Gastroesophageal sphincter (tissue), 3 donors: Measurements from ENCODE around the gene HNRNPUL1.

ENCODE experiments used
- EP300 ChIP-seq: sonication (generic); formaldehyde crosslinking; IDR thresholded peaks from one replicate; pipeline ENCODE4 v1.6.1; 2017; ENCODE audit warnings: antibody characterized with exemption, mild to moderate bottlenecking
- POLR2AphosphoS5 ChIP-seq: sonication (generic); formaldehyde crosslinking; IDR thresholded peaks from one replicate; pipeline ENCODE4 v1.6.1; 2017; ENCODE audit warnings: antibody characterized with exemption
- TF ChIP-seq, protein P1 (sequence below), 4 experiments: fragments of 200-600 bp in 2 of 4; fragments of 450-650 bp in 2 of 4; sonication (generic) in 1 of 4; IDR thresholded peaks; one replicate each; pipeline ENCODE4 v1.5.1; 2017 to 2019; ENCODE audit warnings: antibody characterized with exemption in 4 of 4, mild to moderate bottlenecking in 2 of 4, moderate library complexity in 2 of 4

DNA sequence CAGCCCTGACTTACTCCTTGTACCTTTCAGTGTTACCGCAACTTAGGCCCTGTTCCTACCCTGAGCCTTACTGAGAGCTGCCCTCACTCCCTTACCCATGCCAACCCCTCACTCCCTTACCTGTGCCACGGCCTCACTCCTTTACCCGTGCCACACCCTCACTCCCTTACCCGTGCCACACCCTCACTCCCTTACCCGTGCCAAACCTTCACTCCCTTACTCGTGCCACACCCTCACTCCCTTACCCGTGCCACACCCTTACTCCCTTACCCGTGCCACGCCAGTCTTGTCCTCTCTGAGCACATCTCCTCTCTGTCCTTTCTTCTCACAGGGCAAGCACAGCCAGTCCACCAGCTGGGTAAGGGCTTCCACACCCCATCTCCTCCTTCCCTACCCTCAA, 24.8 kb upstream of the HNRNPUL1 start:
- TF ChIP-seq EP300, result no peak
- no peak for TF ChIP-seq POLR2AphosphoS5
- TF ChIP-seq, protein P1, sequence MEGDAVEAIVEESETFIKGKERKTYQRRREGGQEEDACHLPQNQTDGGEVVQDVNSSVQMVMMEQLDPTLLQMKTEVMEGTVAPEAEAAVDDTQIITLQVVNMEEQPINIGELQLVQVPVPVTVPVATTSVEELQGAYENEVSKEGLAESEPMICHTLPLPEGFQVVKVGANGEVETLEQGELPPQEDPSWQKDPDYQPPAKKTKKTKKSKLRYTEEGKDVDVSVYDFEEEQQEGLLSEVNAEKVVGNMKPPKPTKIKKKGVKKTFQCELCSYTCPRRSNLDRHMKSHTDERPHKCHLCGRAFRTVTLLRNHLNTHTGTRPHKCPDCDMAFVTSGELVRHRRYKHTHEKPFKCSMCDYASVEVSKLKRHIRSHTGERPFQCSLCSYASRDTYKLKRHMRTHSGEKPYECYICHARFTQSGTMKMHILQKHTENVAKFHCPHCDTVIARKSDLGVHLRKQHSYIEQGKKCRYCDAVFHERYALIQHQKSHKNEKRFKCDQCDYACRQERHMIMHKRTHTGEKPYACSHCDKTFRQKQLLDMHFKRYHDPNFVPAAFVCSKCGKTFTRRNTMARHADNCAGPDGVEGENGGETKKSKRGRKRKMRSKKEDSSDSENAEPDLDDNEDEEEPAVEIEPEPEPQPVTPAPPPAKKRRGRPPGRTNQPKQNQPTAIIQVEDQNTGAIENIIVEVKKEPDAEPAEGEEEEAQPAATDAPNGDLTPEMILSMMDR (IDR thresholded peaks at IDR 0.05), result no peak
